GM23338 (cell line): ENCODE measurements around the gene IPCEF1. TPM values are rescaled to one million over a fixed set of nuclear protein-coding genes. Genes with fewer than 3 reads are reported as not detected.

ENCODE experiments used
- ATAC-seq: fragments of 200-7000 bp; cut with Tn5 transposase; 3 replicates; pipeline ENCODE4 v1.9.1; 2020
- DNase-seq: peaks from one replicate; pipeline ENCODE4 v3.0.0-alpha.2; 2015; ENCODE audit warnings: low spot score
- H2AFZ ChIP-seq: fragments of 200-600 bp; sonication (generic); 2 replicates; pipeline ENCODE4 v1.8.0; 2016; ENCODE audit warnings: antibody characterized with exemption, mild to moderate bottlenecking, moderate library complexity
- H3F3A ChIP-seq: fragments of 200-600 bp; sonication (generic); replicated peaks from 2 replicates; pipeline ENCODE4 v1.8.0; 2017; ENCODE audit warnings: antibody characterized with exemption, mixed run types, low read depth
- H3K27ac ChIP-seq: fragments of 200-600 bp; sonication (generic); 2 replicates; pipeline ENCODE4 v1.6.1; 2016; ENCODE audit warnings: low read depth
- H3K27me3 ChIP-seq: fragments of 200-600 bp; sonication (generic); 2 replicates; pipeline ENCODE4 v1.8.0; 2016; ENCODE audit warnings: mild to moderate bottlenecking, mixed run types, moderate library complexity; ENCODE audit not compliant: insufficient read depth
- H3K36me3 ChIP-seq: fragments of 200-600 bp; sonication (generic); 2 replicates; pipeline ENCODE4 v1.8.0; 2016; ENCODE audit warnings: mild to moderate bottlenecking; ENCODE audit not compliant: insufficient read depth
- H3K4me1 ChIP-seq: fragments of 200-600 bp; sonication (generic); 2 replicates; pipeline ENCODE4 v1.8.0; 2016; ENCODE audit warnings: mild to moderate bottlenecking, moderate library complexity; ENCODE audit not compliant: insufficient read depth
- H3K4me2 ChIP-seq: fragments of 200-600 bp; sonication (generic); 2 replicates; pipeline ENCODE4 v1.7.1; 2017; ENCODE audit warnings: mixed run types
- H3K4me3 ChIP-seq: fragments of 200-600 bp; sonication (generic); 2 replicates; pipeline ENCODE4 v1.6.1; 2016; ENCODE audit warnings: mixed run types
- H3K79me2 ChIP-seq: fragments of 200-600 bp; sonication (generic); replicated peaks from 2 replicates; pipeline ENCODE4 v1.8.0; 2017; ENCODE audit warnings: mild to moderate bottlenecking; ENCODE audit not compliant: insufficient read depth
- H3K9me2 ChIP-seq: fragments of 200-600 bp; sonication (generic); 2 replicates; pipeline ENCODE4 v1.8.0; 2017; ENCODE audit not compliant: insufficient read depth
- H4K20me1 ChIP-seq: fragments of 200-600 bp; sonication (generic); replicated peaks from 2 replicates; pipeline ENCODE4 v1.8.0; 2017; ENCODE audit warnings: mild to moderate bottlenecking; ENCODE audit not compliant: insufficient read depth
- H3K27ac Mint-ChIP-seq: 2 replicates; pipeline ENCODE4 v1.8.0; 2020; ENCODE audit warnings: inconsistent platforms, mild to moderate bottlenecking, moderate library complexity, mixed read lengths
- H3K27me3 Mint-ChIP-seq: 3 replicates; pipeline ENCODE4 v1.8.0; 2022; ENCODE audit warnings: low read depth, mild to moderate bottlenecking, moderate library complexity, mixed read lengths, inconsistent platforms; ENCODE audit not compliant: insufficient read depth, poor library complexity
- H3K36me3 Mint-ChIP-seq: 3 replicates; pipeline ENCODE4 v1.8.0; 2021; ENCODE audit warnings: low read depth, mild to moderate bottlenecking, inconsistent platforms, moderate library complexity, mixed read lengths
- H3K4me1 Mint-ChIP-seq: 3 replicates; pipeline ENCODE4 v1.8.0; 2020; ENCODE audit warnings: mild to moderate bottlenecking, inconsistent platforms, mixed read lengths
- H3K4me3 Mint-ChIP-seq: 3 replicates; pipeline ENCODE4 v1.8.0; 2021; ENCODE audit warnings: moderate library complexity, mild to moderate bottlenecking, inconsistent platforms, mixed read lengths
- H3K9me3 Mint-ChIP-seq: 3 replicates; pipeline ENCODE4 v1.8.0; 2020; ENCODE audit warnings: moderate library complexity, mild to moderate bottlenecking, inconsistent platforms, mixed read lengths
- CREB1 ChIP-seq: fragments of 250-450 bp; sonication (Bioruptor Pico); IDR thresholded peaks from 2 replicates; pipeline ENCODE4 v1.5.0; 2020; ENCODE audit warnings: low read depth, mild to moderate bottlenecking, moderate library complexity
- EZH2phosphoT487 ChIP-seq: fragments of 200-600 bp; sonication (generic); IDR thresholded peaks from one replicate; pipeline ENCODE4 v1.8.1; 2018; ENCODE audit warnings: antibody characterized with exemption; ENCODE audit not compliant: unreplicated experiment
- NANOG ChIP-seq: IDR thresholded peaks from 2 replicates; pipeline ENCODE4 v1.6.1; 2016; ENCODE audit warnings: antibody characterized with exemption, borderline replicate concordance
- STAT1 ChIP-seq: IDR thresholded peaks from one replicate; pipeline ENCODE4 v1.6.1; 2016; ENCODE audit warnings: antibody characterized with exemption; ENCODE audit not compliant: unreplicated experiment
- ZNF114 ChIP-seq: fragments of 250-450 bp; sonication (Bioruptor Pico); IDR thresholded peaks from 2 replicates; pipeline ENCODE4 v1.5.0; 2020; ENCODE audit warnings: mild to moderate bottlenecking, moderate library complexity
- ZNF331 ChIP-seq: fragments of 250-450 bp; sonication (Bioruptor Pico); IDR thresholded peaks from 2 replicates; pipeline ENCODE4 v1.5.0; 2020; ENCODE audit warnings: low read depth, mild to moderate bottlenecking, moderate library complexity
- ZNF462 ChIP-seq: fragments of 250-450 bp; sonication (Bioruptor Pico); IDR thresholded peaks from 2 replicates; pipeline ENCODE4 v1.5.0; 2020; ENCODE audit warnings: mild to moderate bottlenecking, moderate library complexity
- polyA plus RNA-seq: library from polyadenylated mRNA; unstranded; fragments of >200 nt; fragmentation: Nextera tagmentation; extraction: Ambion mirVana; gene quantifications from 2 replicates; pipeline ENCODE4 v1.2.1, GENCODE V29; 2016
- total RNA-seq: library from RNA; depleted of rRNA; stranded (reverse); fragments of >200 nt; shearing (Covaris generic); gene quantifications from 2 replicates; pipeline ENCODE4 v1.2.3, GENCODE V29; 2014
- TF ChIP-seq, protein P1 (sequence below): IDR thresholded peaks from 2 replicates; pipeline ENCODE4 v1.6.1; 2016; ENCODE audit warnings: antibody characterized with exemption
- TF ChIP-seq, protein P2 (sequence below), 2 experiments: fragments of 200-600 bp in 1 of 2; sonication (generic) in 1 of 2; conservative IDR thresholded peaks; 2 replicates each; pipeline versions ENCODE4 v1.5.1 to v1.6.1; 2016 to 2017; ENCODE audit warnings: antibody characterized with exemption in 2 of 2, low read depth in 2 of 2, mild to moderate bottlenecking in 2 of 2, moderate library complexity in 1 of 2

Gene IPCEF1
- total and polyA plus RNA-seq, 2 experiments from 2014 or later: 0.15 to 1.8 TPM

DNA sequence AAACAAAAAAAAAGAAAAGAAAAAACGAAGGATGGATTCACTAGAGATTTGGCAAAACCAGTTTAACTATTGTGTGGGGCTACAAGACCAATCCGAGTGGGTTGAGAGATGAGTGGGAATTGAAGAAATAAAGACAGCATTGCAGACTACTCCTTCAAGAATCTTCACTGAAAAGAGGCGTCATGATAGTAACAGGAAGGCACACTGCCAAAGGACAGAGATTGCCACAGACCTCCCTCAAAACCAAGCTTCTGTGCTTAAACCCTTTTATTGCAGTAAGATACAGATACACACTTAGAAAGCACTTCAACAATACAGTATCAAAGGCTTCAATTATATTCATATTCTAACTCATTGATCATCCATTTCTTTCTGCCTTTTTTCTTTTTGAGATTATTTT is 103.9 kb downstream of the IPCEF1 start (continued):
- TF ChIP-seq, protein P1, sequence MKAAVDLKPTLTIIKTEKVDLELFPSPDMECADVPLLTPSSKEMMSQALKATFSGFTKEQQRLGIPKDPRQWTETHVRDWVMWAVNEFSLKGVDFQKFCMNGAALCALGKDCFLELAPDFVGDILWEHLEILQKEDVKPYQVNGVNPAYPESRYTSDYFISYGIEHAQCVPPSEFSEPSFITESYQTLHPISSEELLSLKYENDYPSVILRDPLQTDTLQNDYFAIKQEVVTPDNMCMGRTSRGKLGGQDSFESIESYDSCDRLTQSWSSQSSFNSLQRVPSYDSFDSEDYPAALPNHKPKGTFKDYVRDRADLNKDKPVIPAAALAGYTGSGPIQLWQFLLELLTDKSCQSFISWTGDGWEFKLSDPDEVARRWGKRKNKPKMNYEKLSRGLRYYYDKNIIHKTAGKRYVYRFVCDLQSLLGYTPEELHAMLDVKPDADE: no peak
- TF ChIP-seq ZNF114 (CRISPR knock-in tag): no peak

DNA sequence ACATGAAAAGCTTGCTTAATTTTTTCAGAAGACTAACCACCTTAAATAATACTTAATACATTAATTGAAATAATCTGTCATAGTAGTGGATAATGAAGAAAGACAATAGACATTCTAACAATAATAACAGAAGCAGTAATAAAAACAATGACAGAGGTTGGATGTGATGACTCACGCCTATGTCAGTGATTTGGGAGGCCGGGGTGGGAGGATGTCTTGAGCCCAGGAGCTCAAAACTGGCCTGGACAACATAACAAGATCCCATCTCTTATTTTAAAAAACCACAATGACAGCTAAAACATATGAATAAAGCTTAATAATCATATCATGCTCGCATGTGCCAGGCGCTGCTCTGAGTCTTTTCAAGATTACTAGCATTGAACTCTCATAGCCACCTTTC is 105.5 kb downstream of the IPCEF1 start:
- H3K27me3 Mint-ChIP-seq: no peaks in the 10 kb centered on the region
- H3K4me1 Mint-ChIP-seq: peaks cover 30% of the 10 kb centered on the region
- no peak overlapping the region for H3K27ac Mint-ChIP-seq
- Histone ChIP-seq H4K20me1 (no peaks in the 10 kb centered on the region), H3F3A (no peaks in the 10 kb centered on the region), H3K36me3 (no peaks in the 10 kb centered on the region), H3K27ac (no peak overlapping the region), H3K4me3 (no peak overlapping the region), H3K27me3 (no peaks in the 10 kb centered on the region), H3K4me1 (peaks cover 23% of the 10 kb centered on the region), H3K79me2 (no peaks in the 10 kb centered on the region), H3K4me2 (no peak overlapping the region), H3K9me2 (no peaks in the 10 kb centered on the region), H2AFZ (no peak overlapping the region)
- DNase-seq: no peak
- TF ChIP-seq CREB1 (no peak), STAT1 (no peak), NANOG (no peak), ZNF462 (no peak), EZH2phosphoT487 (no peak), ZNF331 (CRISPR knock-in tag) (no peak)
- TF ChIP-seq, protein P2, sequence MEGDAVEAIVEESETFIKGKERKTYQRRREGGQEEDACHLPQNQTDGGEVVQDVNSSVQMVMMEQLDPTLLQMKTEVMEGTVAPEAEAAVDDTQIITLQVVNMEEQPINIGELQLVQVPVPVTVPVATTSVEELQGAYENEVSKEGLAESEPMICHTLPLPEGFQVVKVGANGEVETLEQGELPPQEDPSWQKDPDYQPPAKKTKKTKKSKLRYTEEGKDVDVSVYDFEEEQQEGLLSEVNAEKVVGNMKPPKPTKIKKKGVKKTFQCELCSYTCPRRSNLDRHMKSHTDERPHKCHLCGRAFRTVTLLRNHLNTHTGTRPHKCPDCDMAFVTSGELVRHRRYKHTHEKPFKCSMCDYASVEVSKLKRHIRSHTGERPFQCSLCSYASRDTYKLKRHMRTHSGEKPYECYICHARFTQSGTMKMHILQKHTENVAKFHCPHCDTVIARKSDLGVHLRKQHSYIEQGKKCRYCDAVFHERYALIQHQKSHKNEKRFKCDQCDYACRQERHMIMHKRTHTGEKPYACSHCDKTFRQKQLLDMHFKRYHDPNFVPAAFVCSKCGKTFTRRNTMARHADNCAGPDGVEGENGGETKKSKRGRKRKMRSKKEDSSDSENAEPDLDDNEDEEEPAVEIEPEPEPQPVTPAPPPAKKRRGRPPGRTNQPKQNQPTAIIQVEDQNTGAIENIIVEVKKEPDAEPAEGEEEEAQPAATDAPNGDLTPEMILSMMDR (conservative IDR thresholded peaks at IDR 0.05; ENCODE audit: low read depth in 2 of 2): no peak
- TF ChIP-seq, protein P1: no peak
- no peak for ATAC-seq
- no peak overlapping the region for H3K4me3 Mint-ChIP-seq
- no peaks in the 10 kb centered on the region for H3K36me3 Mint-ChIP-seq
- no peaks in the 10 kb centered on the region for H3K9me3 Mint-ChIP-seq
